HG03025 (cell line): ENCODE data around the gene KCNG1.

ENCODE experiments used
- ATAC-seq: cut with Tn5 transposase; IDR thresholded peaks from one replicate; pipeline ENCODE4 v1.9.1; 2021; ENCODE audit warnings: mild to moderate bottlenecking, moderate library complexity; ENCODE audit not compliant: unreplicated experiment, low FRiP score

Gene KCNG1

GRCh38 chr20:51014797-51015722 lies 7.8 kb downstream of the KCNG1 start:
- no peak for ATAC-seq

GRCh38 chr20:51013577-51014330 lies 9.2 kb downstream of the KCNG1 start:
- ATAC-seq: no peak

GRCh38 chr20:51012357-51012756 lies 10.6 kb downstream of the KCNG1 start:
- ATAC-seq: no peak

- ATAC-seq: no peak
These were observed 11.4 kb downstream of the KCNG1 start for GRCh38 chr20:51011479-51011878.

GRCh38 chr20:51010932-51011331 lies 12.0 kb downstream of the KCNG1 start:
- no peak for ATAC-seq

- no peak for ATAC-seq
These were observed 12.9 kb downstream of the KCNG1 start for GRCh38 chr20:51010043-51010365.

GRCh38 chr20:51009303-51010042 lies 13.4 kb downstream of the KCNG1 start:
- ATAC-seq: no peak

- no peak for ATAC-seq
These were observed 14.2 kb downstream of the KCNG1 start for GRCh38 chr20:51008718-51009117.

- no peak for ATAC-seq
These were observed 17.7 kb downstream of the KCNG1 start for GRCh38 chr20:51005214-51005613.

GRCh38 chr20:51004781-51005180 lies 18.1 kb downstream of the KCNG1 start:
- no peak for ATAC-seq

- ATAC-seq: no peak
These were observed 18.6 kb downstream of the KCNG1 start for GRCh38 chr20:51004305-51004727.

- no peak for ATAC-seq
These were observed 19.2 kb downstream of the KCNG1 start for GRCh38 chr20:51003753-51004152.

- no peak for ATAC-seq
These were observed 20.3 kb downstream of the KCNG1 start for GRCh38 chr20:51002633-51003032.

GRCh38 chr20:51001430-51002265 lies 21.3 kb downstream of the KCNG1 start:
- ATAC-seq: no peak

- no peak for ATAC-seq
These were observed 23.6 kb downstream of the KCNG1 start for GRCh38 chr20:50999355-50999754.

- ATAC-seq: no peak
These were observed 25.7 kb downstream of the KCNG1 start for GRCh38 chr20:50996901-50997865.

GRCh38 chr20:50995506-50995905 lies 27.4 kb downstream of the KCNG1 start:
- no peak for ATAC-seq

GRCh38 chr20:50993876-50994275 lies 29.0 kb downstream of the KCNG1 start:
- ATAC-seq: no peak
